Calu3 (cell line): ENCODE measurements around the gene SBF2. TPM values are rescaled to one million over a fixed set of nuclear protein-coding genes. Genes with fewer than 3 reads are reported as not detected.

ENCODE experiments used
- BruUV-seq: library from RNA; stranded (reverse); fragments of 400-500 nt; replicated peaks from 2 replicates; lab custom pipeline; 2021; lab: Mats Ljungman, UMichigan
- CTCF ChIA-PET: fragments of 300-600 bp; sonication (Branson Sonifier 250); formaldehyde crosslinking; loops from one replicate; lab custom pipeline; 2022; ENCODE audit warnings: antibody characterized with exemption; lab: Charles Lee
- DNase-seq: peaks from one replicate; pipeline ENCODE4 v3.0.0; 2022
- H3K27ac Mint-ChIP-seq: one replicate; pipeline ENCODE4 v1.8.0; 2022; ENCODE audit warnings: mixed read lengths; ENCODE audit not compliant: unreplicated experiment
- H3K27me3 Mint-ChIP-seq: one replicate; pipeline ENCODE4 v1.8.0; 2022; ENCODE audit warnings: mixed read lengths; ENCODE audit not compliant: unreplicated experiment
- H3K36me3 Mint-ChIP-seq: one replicate; pipeline ENCODE4 v1.8.0; 2022; ENCODE audit warnings: mild to moderate bottlenecking, moderate library complexity, mixed read lengths; ENCODE audit not compliant: insufficient read depth, unreplicated experiment
- H3K4me1 Mint-ChIP-seq: one replicate; pipeline ENCODE4 v1.8.0; 2022; ENCODE audit warnings: mild to moderate bottlenecking, low read depth, mixed read lengths; ENCODE audit not compliant: unreplicated experiment
- H3K4me3 Mint-ChIP-seq: one replicate; pipeline ENCODE4 v1.8.0; 2022; ENCODE audit warnings: mild to moderate bottlenecking, low read depth, moderate library complexity, mixed read lengths; ENCODE audit not compliant: unreplicated experiment
- H3K9me3 Mint-ChIP-seq: one replicate; pipeline ENCODE4 v1.8.0; 2022; ENCODE audit warnings: low read depth, mixed read lengths; ENCODE audit not compliant: unreplicated experiment
- CTCF ChIP-seq: fragments of 200-600 bp; IDR thresholded peaks from one replicate; pipeline ENCODE4 v1.8.0; 2022; ENCODE audit warnings: antibody characterized with exemption; ENCODE audit not compliant: unreplicated experiment
- intact Hi-C: fragments of 100-400 bp; cut with micrococcal nuclease; formaldehyde crosslinking; loops from one replicate; pipeline ENCODE4 v1.10.0; 2022; ENCODE audit not compliant: unreplicated experiment
- total RNA-seq: library from RNA; stranded (reverse); gene quantifications from 2 replicates; pipeline ENCODE4 v1.2.3, GENCODE V29; 2022

Gene SBF2
- total RNA-seq, 1 experiment from 2014 or later: 39.0 TPM

DNA sequence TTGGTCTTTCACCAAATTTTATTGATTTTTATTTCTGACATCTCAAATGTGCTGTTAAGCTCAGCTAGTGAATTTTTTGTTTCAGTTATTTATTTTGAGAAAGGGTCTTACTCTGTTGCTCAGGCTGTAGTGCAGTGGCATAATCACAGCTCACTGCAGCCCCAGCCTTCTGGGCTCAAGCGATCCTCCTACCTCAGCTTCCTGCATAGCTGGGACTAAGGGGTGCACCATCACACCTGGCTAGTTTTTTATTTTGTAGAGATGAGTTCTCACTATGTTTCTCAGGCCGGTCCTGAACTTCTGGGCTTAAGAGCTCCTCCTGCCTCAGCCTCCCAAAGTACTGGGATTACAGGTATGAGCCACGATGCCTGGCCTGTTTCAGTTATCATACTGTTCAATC lies 282.0 kb downstream of the SBF2 start:
- Mint-ChIP-seq H3K36me3 (no peaks in the 10 kb centered on the region), H3K27me3 (no peaks in the 10 kb centered on the region), H3K27ac (no peak overlapping the region), H3K9me3 (peaks cover 11% of the 10 kb centered on the region), H3K4me3 (no peak overlapping the region), H3K4me1 (no peaks in the 10 kb centered on the region)
- CTCF ChIA-PET: interaction anchor here (0.5 kb wide), 1 partner anchor 172 kb away, joined by 4 read pairs; no protein-coding TSS in a partner anchor
- intact Hi-C loops: no loop called here
- no peak for DNase-seq
- no peak for TF ChIP-seq CTCF
- BruUV-seq: no TSS peak

DNA sequence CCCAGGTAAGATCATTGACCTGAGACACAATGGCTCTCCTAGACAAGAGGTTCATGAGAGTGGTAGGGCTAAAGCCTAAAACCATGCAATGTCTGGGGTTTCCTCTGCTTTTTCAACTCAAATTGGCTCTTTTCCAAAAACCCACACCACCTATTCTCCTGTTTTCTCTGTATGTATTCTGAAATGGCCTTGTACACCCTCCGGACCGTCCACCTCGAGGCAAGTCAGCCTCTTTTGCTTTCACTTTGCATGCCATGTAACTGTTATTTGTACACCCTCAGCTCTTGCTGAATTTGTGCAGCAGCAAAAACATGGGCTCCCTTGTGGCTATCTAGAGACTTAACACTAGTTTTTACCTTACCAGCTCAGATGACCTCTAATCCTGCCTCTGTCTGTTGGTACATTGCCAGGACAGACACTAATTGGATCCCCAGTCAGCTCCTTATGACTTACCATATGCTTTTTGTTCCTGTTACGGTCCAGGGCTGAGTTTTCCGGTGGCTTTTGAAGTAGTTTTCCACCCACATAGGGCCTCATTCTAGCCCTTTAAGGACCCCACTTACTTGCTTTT lies 288.0 kb downstream of the SBF2 start:
- no peak overlapping the region for H3K27ac Mint-ChIP-seq
- H3K36me3 Mint-ChIP-seq: no peaks in the 10 kb centered on the region
- TF ChIP-seq CTCF: no peak
- intact Hi-C loops: no loop called here
- H3K27me3 Mint-ChIP-seq: no peaks in the 10 kb centered on the region
- CTCF ChIA-PET: interaction anchor here (0.6 kb wide), 1 partner anchor 1149 kb away, joined by 4 read pairs; no protein-coding TSS in a partner anchor
- peaks cover 15% of the 10 kb centered on the region for H3K9me3 Mint-ChIP-seq
- BruUV-seq: no TSS peak
- peaks cover 22% of the 10 kb centered on the region for H3K4me1 Mint-ChIP-seq
- no peak for DNase-seq
- H3K4me3 Mint-ChIP-seq: no peak overlapping the region

DNA sequence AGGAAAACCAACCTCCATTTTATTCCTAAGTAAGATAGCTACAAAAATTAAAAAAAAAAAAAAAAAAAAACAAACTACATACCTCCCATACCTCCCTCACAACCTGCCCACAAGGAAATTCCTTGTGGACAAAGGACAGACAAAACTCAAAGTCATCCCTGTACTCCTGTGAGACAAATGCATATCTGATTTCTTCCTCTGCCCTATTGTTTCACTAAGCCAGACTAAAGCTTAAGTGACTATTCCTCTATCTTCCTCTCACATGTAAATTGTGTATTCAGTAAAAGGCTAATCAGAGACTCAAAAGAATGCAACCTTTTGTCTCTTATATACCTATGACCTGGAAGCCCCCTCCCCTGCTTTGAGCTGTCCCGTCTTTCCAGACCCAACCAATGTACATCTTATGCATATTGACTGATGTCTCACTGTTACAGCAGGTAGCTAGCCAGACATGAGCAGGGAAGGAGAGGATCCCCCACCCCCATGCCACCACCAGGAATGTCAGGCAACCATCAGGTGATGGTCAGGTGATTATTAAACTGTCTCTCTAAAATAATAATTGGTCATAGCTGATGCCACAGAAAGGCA lies 289.4 kb downstream of the SBF2 start:
- no peak overlapping the region for H3K27ac Mint-ChIP-seq
- DNase-seq: no peak
- CTCF ChIA-PET: no interaction called here

DNA sequence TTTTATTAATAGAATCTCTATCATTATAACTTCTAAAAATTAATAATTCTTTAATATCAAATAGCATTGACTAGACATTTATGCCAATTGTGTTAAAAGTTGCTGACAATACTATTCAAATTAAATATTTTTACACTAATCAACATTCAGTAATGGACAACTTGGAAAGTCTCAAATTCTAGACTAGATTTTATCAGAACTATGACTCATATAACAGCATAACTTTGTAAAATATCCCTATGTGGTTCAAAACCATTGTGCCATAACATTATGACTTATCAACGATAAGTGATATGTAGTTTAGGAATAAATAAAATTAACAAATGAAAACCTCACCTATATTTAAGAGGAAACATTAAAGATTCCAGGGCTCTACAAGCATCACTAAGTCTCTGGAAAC lies 291.8 kb downstream of the SBF2 start:
- Mint-ChIP-seq H3K27me3 (no peaks in the 10 kb centered on the region), H3K4me3 (no peak overlapping the region), H3K27ac (no peak overlapping the region), H3K4me1 (peaks cover 22% of the 10 kb centered on the region), H3K9me3 (peaks cover 7% of the 10 kb centered on the region), H3K36me3 (no peaks in the 10 kb centered on the region)
- no TSS peak for BruUV-seq
- no peak for TF ChIP-seq CTCF
- DNase-seq: no peak
- intact Hi-C loops: no loop called here
- CTCF ChIA-PET: no interaction called here

More for the DNA sequence above, 289.4 kb downstream of the SBF2 start:
- TF ChIP-seq CTCF: no peak
- Mint-ChIP-seq H3K9me3 (peaks cover 7% of the 10 kb centered on the region), H3K4me1 (peaks cover 22% of the 10 kb centered on the region), H3K27me3 (no peaks in the 10 kb centered on the region), H3K36me3 (no peaks in the 10 kb centered on the region), H3K4me3 (no peak overlapping the region)
- intact Hi-C loops: no loop called here
- BruUV-seq: no TSS peak
